BE2C (cell line): ENCODE measurements around the gene SLC35B2.

Experiments
- DNase-seq: peaks from one replicate; pipeline ENCODE4 v3.0.0-alpha.2; 2020
- H3K27me3 ChIP-seq: fragments of 250-450 bp; sonication (Bioruptor Pico); 2 replicates; pipeline ENCODE4 v1.5.1; 2020; ENCODE audit warnings: mild to moderate bottlenecking
- H3K36me3 ChIP-seq: fragments of 250-450 bp; sonication (Bioruptor Pico); 2 replicates; pipeline ENCODE4 v1.5.1; 2020; ENCODE audit warnings: mild to moderate bottlenecking
- H3K4me1 ChIP-seq: fragments of 250-450 bp; sonication (Bioruptor Pico); 2 replicates; pipeline ENCODE4 v1.5.1; 2020
- H3K4me3 ChIP-seq: 2 replicates; pipeline ENCODE4 v1.5.1; 2011; ENCODE audit warnings: low read depth, low read length
- H3K9me3 ChIP-seq: fragments of 250-450 bp; sonication (Bioruptor Pico); 2 replicates; pipeline ENCODE4 v1.5.1; 2020
- TF ChIP-seq, protein P1 (sequence below): IDR thresholded peaks from 2 replicates; pipeline ENCODE4 v1.5.1; 2012; ENCODE audit warnings: mild to moderate bottlenecking, low read depth, low read length

Gene SLC35B2

DNA sequence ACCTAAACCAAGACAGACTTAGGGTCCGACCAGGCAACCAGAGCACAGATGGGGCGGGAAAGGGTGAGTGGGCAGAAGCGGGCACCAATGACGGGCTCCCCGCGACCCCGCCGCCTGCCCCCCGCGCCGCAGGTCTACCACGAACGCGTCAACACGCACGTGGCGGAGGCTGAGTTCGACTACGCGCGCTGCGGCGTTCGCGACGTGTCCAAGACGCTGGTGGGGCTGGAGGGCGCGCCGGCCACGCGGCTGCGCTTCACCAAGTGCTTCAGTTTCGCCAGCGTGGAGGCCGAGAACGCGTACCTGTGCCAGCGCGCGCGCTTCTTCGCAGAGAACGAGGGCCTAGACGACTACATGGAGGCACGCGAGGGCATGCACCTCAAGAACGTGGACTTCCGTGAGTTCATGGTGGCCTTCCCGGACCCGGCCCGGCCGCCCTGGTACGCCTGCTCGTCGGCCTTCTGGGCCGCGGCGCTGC lies 18.0 kb upstream of the SLC35B2 start:
- TF ChIP-seq, protein P1, sequence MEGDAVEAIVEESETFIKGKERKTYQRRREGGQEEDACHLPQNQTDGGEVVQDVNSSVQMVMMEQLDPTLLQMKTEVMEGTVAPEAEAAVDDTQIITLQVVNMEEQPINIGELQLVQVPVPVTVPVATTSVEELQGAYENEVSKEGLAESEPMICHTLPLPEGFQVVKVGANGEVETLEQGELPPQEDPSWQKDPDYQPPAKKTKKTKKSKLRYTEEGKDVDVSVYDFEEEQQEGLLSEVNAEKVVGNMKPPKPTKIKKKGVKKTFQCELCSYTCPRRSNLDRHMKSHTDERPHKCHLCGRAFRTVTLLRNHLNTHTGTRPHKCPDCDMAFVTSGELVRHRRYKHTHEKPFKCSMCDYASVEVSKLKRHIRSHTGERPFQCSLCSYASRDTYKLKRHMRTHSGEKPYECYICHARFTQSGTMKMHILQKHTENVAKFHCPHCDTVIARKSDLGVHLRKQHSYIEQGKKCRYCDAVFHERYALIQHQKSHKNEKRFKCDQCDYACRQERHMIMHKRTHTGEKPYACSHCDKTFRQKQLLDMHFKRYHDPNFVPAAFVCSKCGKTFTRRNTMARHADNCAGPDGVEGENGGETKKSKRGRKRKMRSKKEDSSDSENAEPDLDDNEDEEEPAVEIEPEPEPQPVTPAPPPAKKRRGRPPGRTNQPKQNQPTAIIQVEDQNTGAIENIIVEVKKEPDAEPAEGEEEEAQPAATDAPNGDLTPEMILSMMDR: no peak
- DNase-seq: no peak
- Histone ChIP-seq H3K4me3 (no peak overlapping the region), H3K9me3 (no peaks in the 10 kb centered on the region), H3K36me3 (no peaks in the 10 kb centered on the region), H3K4me1 (peaks cover 4% of the 10 kb centered on the region; the same call in 1 of the 2 replicates), H3K27me3 (no peaks in the 10 kb centered on the region)

DNA sequence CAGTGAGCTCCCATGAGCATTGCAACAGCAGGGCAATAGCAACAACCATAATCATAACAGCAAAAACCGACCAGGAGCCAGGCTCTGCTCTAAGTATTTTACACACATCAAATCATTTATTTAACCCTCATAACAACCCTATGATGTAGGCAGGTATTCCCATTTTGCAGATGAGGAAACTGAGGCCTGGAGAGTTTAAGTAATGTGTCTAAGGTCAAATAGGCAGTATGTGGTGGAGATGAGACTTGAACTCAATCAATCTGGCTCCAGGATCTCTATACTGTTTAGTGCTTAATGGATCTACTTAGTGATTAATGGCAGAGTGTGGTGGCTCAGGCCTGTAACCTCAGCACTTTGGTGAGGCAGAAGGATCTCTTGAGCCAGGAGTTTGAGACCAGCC lies 16.3 kb upstream of the SLC35B2 start:
- DNase-seq: no peak
- no peaks in the 10 kb centered on the region for H3K9me3 ChIP-seq
- TF ChIP-seq, protein P1: no peak
- peaks cover 4% of the 10 kb centered on the region; the same call in 1 of the 2 replicates for H3K4me1 ChIP-seq
- no peaks in the 10 kb centered on the region for H3K36me3 ChIP-seq
- H3K4me3 ChIP-seq: no peak overlapping the region
- H3K27me3 ChIP-seq: no peaks in the 10 kb centered on the region

DNA sequence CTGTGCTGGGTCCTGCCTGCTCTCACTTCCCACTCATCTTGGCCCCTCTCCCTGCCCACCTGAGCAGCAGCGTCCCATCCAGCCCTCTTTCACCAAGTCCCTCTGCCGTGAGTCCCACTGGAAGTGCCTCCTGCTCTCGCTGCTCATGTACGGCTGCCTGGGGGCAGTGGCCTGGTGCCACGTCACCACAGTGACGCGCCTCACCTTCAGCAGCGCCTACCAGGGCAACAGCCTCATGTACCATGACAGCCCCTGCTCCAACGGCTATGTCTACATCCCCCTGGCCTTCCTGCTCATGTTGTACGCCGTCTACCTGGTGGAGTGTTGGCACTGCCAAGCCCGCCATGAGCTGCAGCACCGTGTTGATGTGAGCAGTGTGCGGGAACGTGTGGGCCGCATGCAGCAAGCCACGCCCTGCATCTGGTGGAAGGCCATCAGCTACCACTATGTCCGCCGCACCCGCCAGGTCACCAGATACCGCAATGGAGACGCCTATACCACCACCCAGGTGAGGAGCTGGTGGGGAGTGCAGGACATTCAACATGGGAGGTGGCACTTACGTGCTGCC lies 15.8 kb upstream of the SLC35B2 start:
- no peaks in the 10 kb centered on the region for H3K9me3 ChIP-seq
- H3K27me3 ChIP-seq: no peaks in the 10 kb centered on the region
- peaks cover 4% of the 10 kb centered on the region; the same call in 1 of the 2 replicates for H3K4me1 ChIP-seq
- no peak overlapping the region for H3K4me3 ChIP-seq
- DNase-seq: no peak
- no peaks in the 10 kb centered on the region for H3K36me3 ChIP-seq
- TF ChIP-seq, protein P1: no peak

DNA sequence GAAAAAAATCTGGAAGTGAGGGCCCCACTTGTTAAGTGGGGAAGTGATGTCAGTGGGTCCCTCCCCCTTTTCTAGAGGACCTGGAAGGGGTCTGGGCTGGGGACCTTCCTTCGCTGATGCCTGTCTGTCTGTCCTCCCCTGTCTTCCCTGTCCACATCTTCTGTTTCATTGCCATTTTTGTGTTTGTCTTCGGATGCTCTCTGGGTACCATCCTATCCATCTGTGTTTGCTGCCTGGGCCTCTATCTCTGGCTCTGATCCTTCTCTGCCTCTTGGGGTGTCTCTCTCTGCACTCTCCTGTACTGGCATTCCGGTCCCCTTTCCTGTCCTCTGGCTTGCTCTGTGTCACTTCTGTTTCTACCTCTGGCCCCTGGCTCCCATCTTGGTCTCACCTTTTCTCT lies 15.2 kb upstream of the SLC35B2 start:
- Histone ChIP-seq H3K36me3 (no peaks in the 10 kb centered on the region), H3K4me3 (no peak overlapping the region), H3K4me1 (peaks cover 4% of the 10 kb centered on the region; the same call in 1 of the 2 replicates), H3K9me3 (no peaks in the 10 kb centered on the region), H3K27me3 (no peaks in the 10 kb centered on the region)
- TF ChIP-seq, protein P1: no peak
- DNase-seq: no peak

DNA sequence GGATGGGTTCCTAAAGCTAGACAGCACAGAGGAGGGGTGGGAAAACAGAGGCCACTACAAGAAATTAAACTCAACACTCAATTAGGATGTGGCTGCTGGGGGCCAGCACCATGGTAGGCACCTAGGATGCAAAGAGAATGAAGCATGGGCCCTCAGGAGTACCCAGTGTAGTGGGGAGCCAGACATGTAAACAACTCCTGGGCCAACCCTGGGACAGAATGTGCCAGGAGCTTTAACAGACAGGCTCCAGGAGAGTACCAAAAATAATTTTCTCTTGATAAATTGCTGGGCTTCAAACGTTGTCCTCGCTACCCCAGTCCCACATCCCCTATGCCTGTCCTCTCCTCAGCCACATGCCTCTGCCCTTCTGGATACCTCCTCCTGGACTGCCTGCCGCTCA lies 14.6 kb upstream of the SLC35B2 start:
- H3K4me1 ChIP-seq: peaks cover 4% of the 10 kb centered on the region; the same call in 1 of the 2 replicates
- no peak for DNase-seq
- H3K4me3 ChIP-seq: no peak overlapping the region
- TF ChIP-seq, protein P1: no peak
- H3K9me3 ChIP-seq: no peaks in the 10 kb centered on the region
- no peaks in the 10 kb centered on the region for H3K36me3 ChIP-seq
- no peaks in the 10 kb centered on the region for H3K27me3 ChIP-seq

DNA sequence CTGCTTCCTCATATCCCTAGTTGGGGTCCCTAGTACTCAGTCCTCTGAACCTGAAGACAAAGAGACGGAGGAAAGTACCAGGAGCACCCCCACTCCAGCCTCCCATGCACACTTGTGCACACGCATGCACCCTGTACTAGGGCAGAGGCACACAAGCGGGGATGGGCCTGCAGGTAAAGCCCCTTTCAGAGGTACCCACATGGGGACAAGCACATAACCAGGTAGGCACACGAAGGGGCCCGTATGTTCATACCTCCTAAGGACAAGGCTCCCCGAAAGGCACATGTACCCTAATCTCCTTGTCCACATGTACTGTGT lies 14.0 kb upstream of the SLC35B2 start:
- peaks cover 4% of the 10 kb centered on the region; the same call in 1 of the 2 replicates for H3K4me1 ChIP-seq
- H3K27me3 ChIP-seq: no peaks in the 10 kb centered on the region
- TF ChIP-seq, protein P1: no peak
- H3K4me3 ChIP-seq: peak overlapping the region; percentile 34
- no peak for DNase-seq
- H3K9me3 ChIP-seq: no peaks in the 10 kb centered on the region
- no peaks in the 10 kb centered on the region for H3K36me3 ChIP-seq
